GM10266 (cell line): Measurements from ENCODE around the gene S100A5.
A peak's percentile ranks its signal among the peaks of the same experiment; 100 is the strongest.

Source experiments
- DNase-seq: peaks from one replicate; pipeline ENCODE4 v3.0.0; 2012; ENCODE audit errors: extremely low spot score
- CTCF ChIP-seq: IDR thresholded peaks from 2 replicates; pipeline ENCODE4 v1.5.1; 2012; ENCODE audit warnings: mild to moderate bottlenecking, low read depth; ENCODE audit not compliant: control insufficient read depth, insufficient read depth; ENCODE audit errors: missing control alignments

Gene S100A5

GRCh38 chr1:153494976-153495535 is 45.7 kb downstream of the S100A5 start:
- peak; percentile 60 for DNase-seq

GRCh38 chr1:153493343-153493960 is 47.3 kb downstream of the S100A5 start:
- no peak for DNase-seq
- TF ChIP-seq CTCF: no peak

More at GRCh38 chr1:153494976-153495535, 45.7 kb downstream of the S100A5 start:
- TF ChIP-seq CTCF: peak; percentile 89

- DNase-seq: no peak
- TF ChIP-seq CTCF: no peak
Measured at GRCh38 chr1:153490272-153491051, 50.3 kb downstream of the S100A5 start.

- TF ChIP-seq CTCF: no peak
- no peak for DNase-seq
Measured at GRCh38 chr1:153488731-153489130, 52.0 kb downstream of the S100A5 start.

GRCh38 chr1:153487707-153488106 is 53.0 kb downstream of the S100A5 start:
- TF ChIP-seq CTCF: no peak
- no peak for DNase-seq
